HEK293T (cell line): ENCODE measurements around the gene VCP.

ENCODE experiments used
- ARNT ChIP-seq: fragments of 450-650 bp; IDR thresholded peaks from 2 replicates; pipeline ENCODE4 v1.6.1; 2017; ENCODE audit warnings: mild to moderate bottlenecking
- BHLHE40 ChIP-seq: fragments of 450-650 bp; IDR thresholded peaks from 2 replicates; pipeline ENCODE4 v1.6.1; 2016; ENCODE audit warnings: mild to moderate bottlenecking, moderate library complexity, borderline replicate concordance
- ELF4 ChIP-seq: fragments of 450-650 bp; IDR thresholded peaks from 2 replicates; pipeline ENCODE4 v1.6.1; 2017; ENCODE audit warnings: antibody characterized with exemption
- FOXK2 ChIP-seq: fragments of 450-650 bp; IDR thresholded peaks from 2 replicates; pipeline ENCODE4 v1.6.1; 2016; ENCODE audit warnings: mild to moderate bottlenecking
- LEF1 ChIP-seq: fragments of 450-650 bp; IDR thresholded peaks from 2 replicates; pipeline ENCODE4 v1.6.1; 2017; ENCODE audit warnings: mild to moderate bottlenecking, borderline replicate concordance
- SUZ12 ChIP-seq: fragments of 450-650 bp; IDR thresholded peaks from 2 replicates; pipeline ENCODE4 v1.6.1; 2016; ENCODE audit warnings: mild to moderate bottlenecking
- TARDBP ChIP-seq: fragments of 450-650 bp; IDR thresholded peaks from 2 replicates; pipeline ENCODE4 v1.6.1; 2016
- ZNF384 ChIP-seq: fragments of 450-650 bp; IDR thresholded peaks from 2 replicates; pipeline ENCODE4 v1.6.1; 2016

GRCh38 chr9:35085078-35085477 lies 12.7 kb upstream of the VCP start:
- no peak for TF ChIP-seq LEF1
- no peak for TF ChIP-seq TARDBP
- TF ChIP-seq FOXK2: no peak
- TF ChIP-seq ELF4: no peak
- TF ChIP-seq ZNF384: no peak
- TF ChIP-seq BHLHE40: no peak
- TF ChIP-seq SUZ12: no peak
- no peak for TF ChIP-seq ARNT
